SK-N-MC (cell line): Measurements from ENCODE around the gene SYTL1.

Source experiments
- EZH2 ChIP-seq: fragments of 200-600 bp; sonication (generic); IDR thresholded peaks from one replicate; pipeline ENCODE4 v1.6.1; 2017; ENCODE audit warnings: antibody characterized with exemption
- FOXP2 ChIP-seq: optimal IDR thresholded peaks from 2 replicates; pipeline ENCODE3; 2011; ENCODE audit warnings: mild to moderate bottlenecking, moderate library complexity; ENCODE audit not compliant: insufficient read depth; ENCODE audit errors: extremely low read length, control extremely low read depth
- POLR2AphosphoS5 ChIP-seq: IDR thresholded peaks from 2 replicates; pipeline ENCODE4 v1.6.1; 2012; ENCODE audit warnings: mild to moderate bottlenecking, low read depth, low read length, borderline replicate concordance

DNA sequence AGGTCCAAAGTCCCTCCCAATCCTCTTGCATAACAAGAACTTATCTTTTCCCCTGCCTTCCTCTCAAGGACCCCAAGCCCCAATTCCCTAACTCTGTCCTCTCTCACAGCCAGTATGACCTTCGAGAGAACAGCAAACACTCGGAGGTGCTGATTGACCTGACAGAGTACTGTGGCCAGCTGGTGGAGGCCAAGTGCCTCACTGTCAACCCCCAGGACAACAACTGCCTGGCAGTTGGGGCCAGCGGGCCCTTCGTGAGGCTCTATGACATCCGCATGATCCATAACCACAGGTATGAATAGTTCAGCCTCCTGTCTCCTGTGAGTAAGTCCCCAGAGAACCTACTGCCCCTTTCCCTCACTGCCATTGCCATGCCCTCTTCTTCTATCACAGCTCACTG lies 49.7 kb upstream of the SYTL1 start:
- no peak for TF ChIP-seq POLR2AphosphoS5
- no peak for TF ChIP-seq EZH2
- no peak for TF ChIP-seq FOXP2
